ENCODE data around the gene DICER1. TPM values are rescaled to one million over a fixed set of nuclear protein-coding genes. Genes with fewer than 3 reads are reported as not detected.

DICER1 gene
- total RNA-seq, 1 experiment from 2014 or later = 62.0 TPM

DNA sequence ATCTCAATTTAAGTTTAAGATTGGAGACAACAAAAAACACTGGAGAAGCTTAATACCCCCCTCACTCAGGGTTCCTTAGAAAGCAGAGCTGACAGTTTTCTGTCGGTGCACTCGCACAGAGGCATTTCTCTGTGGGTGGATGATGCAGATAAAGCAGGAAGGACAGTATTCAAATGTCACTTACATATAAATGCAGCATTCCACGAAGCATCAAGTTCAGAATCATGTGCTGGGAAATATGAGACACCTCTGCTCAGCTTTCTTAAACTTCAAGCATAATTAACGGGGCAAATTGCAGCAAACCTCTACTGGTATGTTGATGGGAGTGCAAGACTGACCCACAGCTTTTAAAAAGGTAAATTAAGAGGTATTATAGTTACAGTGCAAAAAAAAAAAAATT, 68.7 kb downstream of the DICER1 start:
- Mint-ChIP-seq H3K4me1 (peaks cover 6% of the 10 kb centered on the region; the same call in 1 of the 2 replicates), H3K27ac (no peak overlapping the region), H3K9me3 (no peaks in the 10 kb centered on the region), H3K4me3 (no peak overlapping the region), H3K27me3 (ENCODE audit: low read depth) (no peaks in the 10 kb centered on the region), H3K36me3 (peaks cover 34% of the 10 kb centered on the region)
- ATAC-seq = no peak
- CTCF ChIA-PET = interaction anchor here (0.6 kb wide), 2 partner anchors 13 to 42 kb away, joined by 3 to 4 read pairs; no protein-coding TSS in a partner anchor
- TF ChIP-seq IRF2 (CRISPR knock-in tag; IDR thresholded peaks at IDR 0.05; ENCODE audit: borderline replicate concordance, low read depth) = no peak
- no peak for TF ChIP-seq TCF7 (CRISPR knock-in tag; IDR thresholded peaks at IDR 0.05; ENCODE audit: low read depth)
- TF ChIP-seq, protein P1, sequence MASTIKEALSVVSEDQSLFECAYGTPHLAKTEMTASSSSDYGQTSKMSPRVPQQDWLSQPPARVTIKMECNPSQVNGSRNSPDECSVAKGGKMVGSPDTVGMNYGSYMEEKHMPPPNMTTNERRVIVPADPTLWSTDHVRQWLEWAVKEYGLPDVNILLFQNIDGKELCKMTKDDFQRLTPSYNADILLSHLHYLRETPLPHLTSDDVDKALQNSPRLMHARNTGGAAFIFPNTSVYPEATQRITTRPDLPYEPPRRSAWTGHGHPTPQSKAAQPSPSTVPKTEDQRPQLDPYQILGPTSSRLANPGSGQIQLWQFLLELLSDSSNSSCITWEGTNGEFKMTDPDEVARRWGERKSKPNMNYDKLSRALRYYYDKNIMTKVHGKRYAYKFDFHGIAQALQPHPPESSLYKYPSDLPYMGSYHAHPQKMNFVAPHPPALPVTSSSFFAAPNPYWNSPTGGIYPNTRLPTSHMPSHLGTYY (CRISPR knock-in tag; IDR thresholded peaks at IDR 0.05) = no peak
- no peak for TF ChIP-seq ETV6 (CRISPR knock-in tag; IDR thresholded peaks at IDR 0.05)
- no peak for TF ChIP-seq ATF1 (CRISPR knock-in tag; IDR thresholded peaks at IDR 0.05)
- TF ChIP-seq, protein P2, sequence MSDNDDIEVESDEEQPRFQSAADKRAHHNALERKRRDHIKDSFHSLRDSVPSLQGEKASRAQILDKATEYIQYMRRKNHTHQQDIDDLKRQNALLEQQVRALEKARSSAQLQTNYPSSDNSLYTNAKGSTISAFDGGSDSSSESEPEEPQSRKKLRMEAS (CRISPR knock-in tag; IDR thresholded peaks at IDR 0.05) = no peak
- TF ChIP-seq, protein P3, sequence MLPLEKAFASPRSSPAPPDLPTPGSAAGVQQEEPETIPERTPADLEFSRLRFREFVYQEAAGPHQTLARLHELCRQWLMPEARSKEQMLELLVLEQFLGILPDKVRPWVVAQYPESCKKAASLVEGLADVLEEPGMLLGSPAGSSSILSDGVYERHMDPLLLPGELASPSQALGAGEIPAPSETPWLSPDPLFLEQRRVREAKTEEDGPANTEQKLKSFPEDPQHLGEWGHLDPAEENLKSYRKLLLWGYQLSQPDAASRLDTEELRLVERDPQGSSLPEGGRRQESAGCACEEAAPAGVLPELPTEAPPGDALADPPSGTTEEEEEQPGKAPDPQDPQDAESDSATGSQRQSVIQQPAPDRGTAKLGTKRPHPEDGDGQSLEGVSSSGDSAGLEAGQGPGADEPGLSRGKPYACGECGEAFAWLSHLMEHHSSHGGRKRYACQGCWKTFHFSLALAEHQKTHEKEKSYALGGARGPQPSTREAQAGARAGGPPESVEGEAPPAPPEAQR (CRISPR knock-in tag; IDR thresholded peaks at IDR 0.05) = no peak
- TF ChIP-seq, protein P4, sequence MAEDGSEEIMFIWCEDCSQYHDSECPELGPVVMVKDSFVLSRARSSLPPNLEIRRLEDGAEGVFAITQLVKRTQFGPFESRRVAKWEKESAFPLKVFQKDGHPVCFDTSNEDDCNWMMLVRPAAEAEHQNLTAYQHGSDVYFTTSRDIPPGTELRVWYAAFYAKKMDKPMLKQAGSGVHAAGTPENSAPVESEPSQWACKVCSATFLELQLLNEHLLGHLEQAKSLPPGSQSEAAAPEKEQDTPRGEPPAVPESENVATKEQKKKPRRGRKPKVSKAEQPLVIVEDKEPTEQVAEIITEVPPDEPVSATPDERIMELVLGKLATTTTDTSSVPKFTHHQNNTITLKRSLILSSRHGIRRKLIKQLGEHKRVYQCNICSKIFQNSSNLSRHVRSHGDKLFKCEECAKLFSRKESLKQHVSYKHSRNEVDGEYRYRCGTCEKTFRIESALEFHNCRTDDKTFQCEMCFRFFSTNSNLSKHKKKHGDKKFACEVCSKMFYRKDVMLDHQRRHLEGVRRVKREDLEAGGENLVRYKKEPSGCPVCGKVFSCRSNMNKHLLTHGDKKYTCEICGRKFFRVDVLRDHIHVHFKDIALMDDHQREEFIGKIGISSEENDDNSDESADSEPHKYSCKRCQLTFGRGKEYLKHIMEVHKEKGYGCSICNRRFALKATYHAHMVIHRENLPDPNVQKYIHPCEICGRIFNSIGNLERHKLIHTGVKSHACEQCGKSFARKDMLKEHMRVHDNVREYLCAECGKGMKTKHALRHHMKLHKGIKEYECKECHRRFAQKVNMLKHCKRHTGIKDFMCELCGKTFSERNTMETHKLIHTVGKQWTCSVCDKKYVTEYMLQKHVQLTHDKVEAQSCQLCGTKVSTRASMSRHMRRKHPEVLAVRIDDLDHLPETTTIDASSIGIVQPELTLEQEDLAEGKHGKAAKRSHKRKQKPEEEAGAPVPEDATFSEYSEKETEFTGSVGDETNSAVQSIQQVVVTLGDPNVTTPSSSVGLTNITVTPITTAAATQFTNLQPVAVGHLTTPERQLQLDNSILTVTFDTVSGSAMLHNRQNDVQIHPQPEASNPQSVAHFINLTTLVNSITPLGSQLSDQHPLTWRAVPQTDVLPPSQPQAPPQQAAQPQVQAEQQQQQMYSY (CRISPR knock-in tag; IDR thresholded peaks at IDR 0.05) = no peak
- TF ChIP-seq TP53 (CRISPR knock-in tag; IDR thresholded peaks at IDR 0.05) = no peak
- TF ChIP-seq, protein P5, sequence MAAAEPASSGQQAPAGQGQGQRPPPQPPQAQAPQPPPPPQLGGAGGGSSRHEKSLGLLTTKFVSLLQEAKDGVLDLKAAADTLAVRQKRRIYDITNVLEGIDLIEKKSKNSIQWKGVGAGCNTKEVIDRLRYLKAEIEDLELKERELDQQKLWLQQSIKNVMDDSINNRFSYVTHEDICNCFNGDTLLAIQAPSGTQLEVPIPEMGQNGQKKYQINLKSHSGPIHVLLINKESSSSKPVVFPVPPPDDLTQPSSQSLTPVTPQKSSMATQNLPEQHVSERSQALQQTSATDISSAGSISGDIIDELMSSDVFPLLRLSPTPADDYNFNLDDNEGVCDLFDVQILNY (CRISPR knock-in tag; IDR thresholded peaks at IDR 0.05) = no peak
- no peak for TF ChIP-seq FOXP1 (CRISPR knock-in tag; IDR thresholded peaks at IDR 0.05; ENCODE audit: borderline replicate concordance)
- no peak for TF ChIP-seq TEAD1 (CRISPR knock-in tag; IDR thresholded peaks at IDR 0.05)
- TF ChIP-seq, protein P6, sequence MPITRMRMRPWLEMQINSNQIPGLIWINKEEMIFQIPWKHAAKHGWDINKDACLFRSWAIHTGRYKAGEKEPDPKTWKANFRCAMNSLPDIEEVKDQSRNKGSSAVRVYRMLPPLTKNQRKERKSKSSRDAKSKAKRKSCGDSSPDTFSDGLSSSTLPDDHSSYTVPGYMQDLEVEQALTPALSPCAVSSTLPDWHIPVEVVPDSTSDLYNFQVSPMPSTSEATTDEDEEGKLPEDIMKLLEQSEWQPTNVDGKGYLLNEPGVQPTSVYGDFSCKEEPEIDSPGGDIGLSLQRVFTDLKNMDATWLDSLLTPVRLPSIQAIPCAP (CRISPR knock-in tag; IDR thresholded peaks at IDR 0.05) = no peak
- TF ChIP-seq NR3C1 (CRISPR knock-in tag; conservative IDR thresholded peaks at IDR 0.05; ENCODE audit: low read depth) = no peak
- TF ChIP-seq, protein P7, sequence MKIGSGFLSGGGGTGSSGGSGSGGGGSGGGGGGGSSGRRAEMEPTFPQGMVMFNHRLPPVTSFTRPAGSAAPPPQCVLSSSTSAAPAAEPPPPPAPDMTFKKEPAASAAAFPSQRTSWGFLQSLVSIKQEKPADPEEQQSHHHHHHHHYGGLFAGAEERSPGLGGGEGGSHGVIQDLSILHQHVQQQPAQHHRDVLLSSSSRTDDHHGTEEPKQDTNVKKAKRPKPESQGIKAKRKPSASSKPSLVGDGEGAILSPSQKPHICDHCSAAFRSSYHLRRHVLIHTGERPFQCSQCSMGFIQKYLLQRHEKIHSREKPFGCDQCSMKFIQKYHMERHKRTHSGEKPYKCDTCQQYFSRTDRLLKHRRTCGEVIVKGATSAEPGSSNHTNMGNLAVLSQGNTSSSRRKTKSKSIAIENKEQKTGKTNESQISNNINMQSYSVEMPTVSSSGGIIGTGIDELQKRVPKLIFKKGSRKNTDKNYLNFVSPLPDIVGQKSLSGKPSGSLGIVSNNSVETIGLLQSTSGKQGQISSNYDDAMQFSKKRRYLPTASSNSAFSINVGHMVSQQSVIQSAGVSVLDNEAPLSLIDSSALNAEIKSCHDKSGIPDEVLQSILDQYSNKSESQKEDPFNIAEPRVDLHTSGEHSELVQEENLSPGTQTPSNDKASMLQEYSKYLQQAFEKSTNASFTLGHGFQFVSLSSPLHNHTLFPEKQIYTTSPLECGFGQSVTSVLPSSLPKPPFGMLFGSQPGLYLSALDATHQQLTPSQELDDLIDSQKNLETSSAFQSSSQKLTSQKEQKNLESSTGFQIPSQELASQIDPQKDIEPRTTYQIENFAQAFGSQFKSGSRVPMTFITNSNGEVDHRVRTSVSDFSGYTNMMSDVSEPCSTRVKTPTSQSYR (CRISPR knock-in tag; IDR thresholded peaks at IDR 0.05) = no peak
- TF ChIP-seq, protein P8, sequence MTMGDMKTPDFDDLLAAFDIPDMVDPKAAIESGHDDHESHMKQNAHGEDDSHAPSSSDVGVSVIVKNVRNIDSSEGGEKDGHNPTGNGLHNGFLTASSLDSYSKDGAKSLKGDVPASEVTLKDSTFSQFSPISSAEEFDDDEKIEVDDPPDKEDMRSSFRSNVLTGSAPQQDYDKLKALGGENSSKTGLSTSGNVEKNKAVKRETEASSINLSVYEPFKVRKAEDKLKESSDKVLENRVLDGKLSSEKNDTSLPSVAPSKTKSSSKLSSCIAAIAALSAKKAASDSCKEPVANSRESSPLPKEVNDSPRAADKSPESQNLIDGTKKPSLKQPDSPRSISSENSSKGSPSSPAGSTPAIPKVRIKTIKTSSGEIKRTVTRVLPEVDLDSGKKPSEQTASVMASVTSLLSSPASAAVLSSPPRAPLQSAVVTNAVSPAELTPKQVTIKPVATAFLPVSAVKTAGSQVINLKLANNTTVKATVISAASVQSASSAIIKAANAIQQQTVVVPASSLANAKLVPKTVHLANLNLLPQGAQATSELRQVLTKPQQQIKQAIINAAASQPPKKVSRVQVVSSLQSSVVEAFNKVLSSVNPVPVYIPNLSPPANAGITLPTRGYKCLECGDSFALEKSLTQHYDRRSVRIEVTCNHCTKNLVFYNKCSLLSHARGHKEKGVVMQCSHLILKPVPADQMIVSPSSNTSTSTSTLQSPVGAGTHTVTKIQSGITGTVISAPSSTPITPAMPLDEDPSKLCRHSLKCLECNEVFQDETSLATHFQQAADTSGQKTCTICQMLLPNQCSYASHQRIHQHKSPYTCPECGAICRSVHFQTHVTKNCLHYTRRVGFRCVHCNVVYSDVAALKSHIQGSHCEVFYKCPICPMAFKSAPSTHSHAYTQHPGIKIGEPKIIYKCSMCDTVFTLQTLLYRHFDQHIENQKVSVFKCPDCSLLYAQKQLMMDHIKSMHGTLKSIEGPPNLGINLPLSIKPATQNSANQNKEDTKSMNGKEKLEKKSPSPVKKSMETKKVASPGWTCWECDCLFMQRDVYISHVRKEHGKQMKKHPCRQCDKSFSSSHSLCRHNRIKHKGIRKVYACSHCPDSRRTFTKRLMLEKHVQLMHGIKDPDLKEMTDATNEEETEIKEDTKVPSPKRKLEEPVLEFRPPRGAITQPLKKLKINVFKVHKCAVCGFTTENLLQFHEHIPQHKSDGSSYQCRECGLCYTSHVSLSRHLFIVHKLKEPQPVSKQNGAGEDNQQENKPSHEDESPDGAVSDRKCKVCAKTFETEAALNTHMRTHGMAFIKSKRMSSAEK (CRISPR knock-in tag; IDR thresholded peaks at IDR 0.05; ENCODE audit: borderline replicate concordance) = no peak
- TF ChIP-seq ESRRA (CRISPR knock-in tag; IDR thresholded peaks at IDR 0.05; ENCODE audit: borderline replicate concordance) = no peak
- DNase-seq (ENCODE audit: low spot score) = no peak
- POLR2A ChIA-PET = no interaction called here
